ENCODE results near the gene B4GALNT1. TPM values are rescaled to one million over a fixed set of nuclear protein-coding genes. Genes with fewer than 3 reads are reported as not detected.

The B4GALNT1 gene
- total and polyA plus RNA-seq, 2 of the 13 experiments (the other 11 are each of a cell fraction or from before 2014, with no cell fraction given): 4.5 to 5.4 TPM

DNA sequence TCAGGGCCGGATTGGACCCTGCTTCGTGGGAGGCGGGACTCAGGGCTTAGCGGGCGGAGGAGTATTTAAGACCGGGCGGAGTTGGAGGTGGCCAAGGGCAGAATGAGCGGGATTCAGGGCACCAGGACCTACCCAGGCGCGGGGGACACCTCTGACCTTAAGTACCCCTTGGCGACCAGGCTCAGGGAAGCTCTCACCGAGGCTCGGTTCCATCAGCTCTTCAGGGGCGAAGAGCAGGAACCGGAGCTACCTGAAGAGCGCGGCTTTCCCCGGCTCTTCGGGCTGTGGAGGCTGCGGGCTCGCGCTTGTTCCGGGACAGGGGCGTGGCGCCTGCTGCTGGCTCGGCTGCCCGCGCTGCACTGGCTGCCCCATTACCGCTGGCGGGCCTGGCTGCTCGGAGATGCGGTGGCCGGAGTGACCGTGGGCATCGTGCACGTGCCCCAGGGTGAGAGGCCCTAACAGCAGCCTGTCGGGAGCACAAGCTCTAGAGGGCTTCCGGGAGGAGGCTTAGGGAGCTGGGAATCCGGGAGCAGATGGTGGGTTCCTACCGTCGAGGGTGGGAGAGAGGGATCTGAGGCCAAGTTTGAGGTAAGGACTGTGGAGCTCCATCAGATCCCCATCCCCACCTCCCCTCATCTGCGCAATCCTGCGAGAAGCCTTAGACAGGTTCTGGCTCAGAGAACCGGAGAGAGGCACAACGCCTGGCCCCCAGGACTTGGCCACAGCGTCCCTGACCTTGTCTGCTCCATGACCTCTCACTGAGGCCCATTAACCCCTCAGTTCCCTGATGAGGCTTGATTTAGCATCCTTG is 13.4 kb downstream of the B4GALNT1 start (continued):
- TF ChIP-seq ZMAT3 (CRISPR knock-in tag; conservative IDR thresholded peaks at IDR 0.05) (0 out of 2 replicates have a peak, but pooled peaks have one; percentile 47), SP1 (IDR thresholded peaks at IDR 0.05) (no peak), SP1 (CRISPR knock-in tag; IDR thresholded peaks at IDR 0.05) (0 out of 2 replicates have a peak, but pooled peaks have one; percentile 33), CCDC6 (CRISPR knock-in tag; IDR thresholded peaks at IDR 0.05) (peak; percentile 41; the same call in 1 of the 2 replicates), TAF1 (CRISPR knock-in tag; IDR thresholded peaks at IDR 0.05) (0 out of 2 replicates have a peak, but pooled peaks have one; percentile 22), ESRRA (CRISPR knock-in tag; IDR thresholded peaks at IDR 0.05; ENCODE audit: low read depth) (no peak), RXRA (CRISPR knock-in tag; IDR thresholded peaks at IDR 0.05) (peak; percentile 31; the same call in 1 of the 2 replicates), TBX2 (CRISPR knock-in tag; IDR thresholded peaks at IDR 0.05; ENCODE audit: borderline replicate concordance) (peak; percentile 37; the same call in 1 of the 2 replicates), ZNF563 (CRISPR knock-in tag; IDR thresholded peaks at IDR 0.05) (0 out of 2 replicates have a peak, but pooled peaks have one; percentile 50)
- TF ChIP-seq, protein P1, sequence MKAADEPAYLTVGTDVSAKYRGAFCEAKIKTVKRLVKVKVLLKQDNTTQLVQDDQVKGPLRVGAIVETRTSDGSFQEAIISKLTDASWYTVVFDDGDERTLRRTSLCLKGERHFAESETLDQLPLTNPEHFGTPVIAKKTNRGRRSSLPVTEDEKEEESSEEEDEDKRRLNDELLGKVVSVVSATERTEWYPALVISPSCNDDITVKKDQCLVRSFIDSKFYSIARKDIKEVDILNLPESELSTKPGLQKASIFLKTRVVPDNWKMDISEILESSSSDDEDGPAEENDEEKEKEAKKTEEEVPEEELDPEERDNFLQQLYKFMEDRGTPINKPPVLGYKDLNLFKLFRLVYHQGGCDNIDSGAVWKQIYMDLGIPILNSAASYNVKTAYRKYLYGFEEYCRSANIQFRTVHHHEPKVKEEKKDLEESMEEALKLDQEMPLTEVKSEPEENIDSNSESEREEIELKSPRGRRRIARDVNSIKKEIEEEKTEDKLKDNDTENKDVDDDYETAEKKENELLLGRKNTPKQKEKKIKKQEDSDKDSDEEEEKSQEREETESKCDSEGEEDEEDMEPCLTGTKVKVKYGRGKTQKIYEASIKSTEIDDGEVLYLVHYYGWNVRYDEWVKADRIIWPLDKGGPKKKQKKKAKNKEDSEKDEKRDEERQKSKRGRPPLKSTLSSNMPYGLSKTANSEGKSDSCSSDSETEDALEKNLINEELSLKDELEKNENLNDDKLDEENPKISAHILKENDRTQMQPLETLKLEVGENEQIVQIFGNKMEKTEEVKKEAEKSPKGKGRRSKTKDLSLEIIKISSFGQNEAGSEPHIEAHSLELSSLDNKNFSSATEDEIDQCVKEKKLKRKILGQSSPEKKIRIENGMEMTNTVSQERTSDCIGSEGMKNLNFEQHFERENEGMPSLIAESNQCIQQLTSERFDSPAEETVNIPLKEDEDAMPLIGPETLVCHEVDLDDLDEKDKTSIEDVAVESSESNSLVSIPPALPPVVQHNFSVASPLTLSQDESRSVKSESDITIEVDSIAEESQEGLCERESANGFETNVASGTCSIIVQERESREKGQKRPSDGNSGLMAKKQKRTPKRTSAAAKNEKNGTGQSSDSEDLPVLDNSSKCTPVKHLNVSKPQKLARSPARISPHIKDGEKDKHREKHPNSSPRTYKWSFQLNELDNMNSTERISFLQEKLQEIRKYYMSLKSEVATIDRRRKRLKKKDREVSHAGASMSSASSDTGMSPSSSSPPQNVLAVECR (CRISPR knock-in tag; IDR thresholded peaks at IDR 0.05; ENCODE audit: borderline replicate concordance): peak; percentile 72
- TF ChIP-seq, protein P2, sequence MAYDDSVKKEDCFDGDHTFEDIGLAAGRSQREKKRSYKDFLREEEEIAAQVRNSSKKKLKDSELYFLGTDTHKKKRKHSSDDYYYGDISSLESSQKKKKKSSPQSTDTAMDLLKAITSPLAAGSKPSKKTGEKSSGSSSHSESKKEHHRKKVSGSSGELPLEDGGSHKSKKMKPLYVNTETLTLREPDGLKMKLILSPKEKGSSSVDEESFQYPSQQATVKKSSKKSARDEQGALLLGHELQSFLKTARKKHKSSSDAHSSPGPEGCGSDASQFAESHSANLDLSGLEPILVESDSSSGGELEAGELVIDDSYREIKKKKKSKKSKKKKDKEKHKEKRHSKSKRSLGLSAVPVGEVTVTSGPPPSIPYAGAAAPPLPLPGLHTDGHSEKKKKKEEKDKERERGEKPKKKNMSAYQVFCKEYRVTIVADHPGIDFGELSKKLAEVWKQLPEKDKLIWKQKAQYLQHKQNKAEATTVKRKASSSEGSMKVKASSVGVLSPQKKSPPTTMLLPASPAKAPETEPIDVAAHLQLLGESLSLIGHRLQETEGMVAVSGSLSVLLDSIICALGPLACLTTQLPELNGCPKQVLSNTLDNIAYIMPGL (CRISPR knock-in tag; IDR thresholded peaks at IDR 0.05; ENCODE audit: borderline replicate concordance in 1 of 2, low read depth in 1 of 2): peak; percentile 25 to 39; a peak in 2 of 4 replicates
- TF ChIP-seq, protein P3, sequence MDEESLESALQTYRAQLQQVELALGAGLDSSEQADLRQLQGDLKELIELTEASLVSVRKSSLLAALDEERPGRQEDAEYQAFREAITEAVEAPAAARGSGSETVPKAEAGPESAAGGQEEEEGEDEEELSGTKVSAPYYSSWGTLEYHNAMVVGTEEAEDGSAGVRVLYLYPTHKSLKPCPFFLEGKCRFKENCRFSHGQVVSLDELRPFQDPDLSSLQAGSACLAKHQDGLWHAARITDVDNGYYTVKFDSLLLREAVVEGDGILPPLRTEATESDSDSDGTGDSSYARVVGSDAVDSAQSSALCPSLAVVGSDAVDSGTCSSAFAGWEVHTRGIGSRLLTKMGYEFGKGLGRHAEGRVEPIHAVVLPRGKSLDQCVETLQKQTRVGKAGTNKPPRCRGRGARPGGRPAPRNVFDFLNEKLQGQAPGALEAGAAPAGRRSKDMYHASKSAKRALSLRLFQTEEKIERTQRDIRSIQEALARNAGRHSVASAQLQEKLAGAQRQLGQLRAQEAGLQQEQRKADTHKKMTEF (CRISPR knock-in tag; IDR thresholded peaks at IDR 0.05): peak; percentile 22; the same call in 1 of the 2 replicates
- TF ChIP-seq, protein P4, sequence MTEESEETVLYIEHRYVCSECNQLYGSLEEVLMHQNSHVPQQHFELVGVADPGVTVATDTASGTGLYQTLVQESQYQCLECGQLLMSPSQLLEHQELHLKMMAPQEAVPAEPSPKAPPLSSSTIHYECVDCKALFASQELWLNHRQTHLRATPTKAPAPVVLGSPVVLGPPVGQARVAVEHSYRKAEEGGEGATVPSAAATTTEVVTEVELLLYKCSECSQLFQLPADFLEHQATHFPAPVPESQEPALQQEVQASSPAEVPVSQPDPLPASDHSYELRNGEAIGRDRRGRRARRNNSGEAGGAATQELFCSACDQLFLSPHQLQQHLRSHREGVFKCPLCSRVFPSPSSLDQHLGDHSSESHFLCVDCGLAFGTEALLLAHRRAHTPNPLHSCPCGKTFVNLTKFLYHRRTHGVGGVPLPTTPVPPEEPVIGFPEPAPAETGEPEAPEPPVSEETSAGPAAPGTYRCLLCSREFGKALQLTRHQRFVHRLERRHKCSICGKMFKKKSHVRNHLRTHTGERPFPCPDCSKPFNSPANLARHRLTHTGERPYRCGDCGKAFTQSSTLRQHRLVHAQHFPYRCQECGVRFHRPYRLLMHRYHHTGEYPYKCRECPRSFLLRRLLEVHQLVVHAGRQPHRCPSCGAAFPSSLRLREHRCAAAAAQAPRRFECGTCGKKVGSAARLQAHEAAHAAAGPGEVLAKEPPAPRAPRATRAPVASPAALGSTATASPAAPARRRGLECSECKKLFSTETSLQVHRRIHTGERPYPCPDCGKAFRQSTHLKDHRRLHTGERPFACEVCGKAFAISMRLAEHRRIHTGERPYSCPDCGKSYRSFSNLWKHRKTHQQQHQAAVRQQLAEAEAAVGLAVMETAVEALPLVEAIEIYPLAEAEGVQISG (CRISPR knock-in tag; IDR thresholded peaks at IDR 0.05): 0 out of 2 replicates have a peak, but pooled peaks have one; percentile 37
- TF ChIP-seq, protein P5, sequence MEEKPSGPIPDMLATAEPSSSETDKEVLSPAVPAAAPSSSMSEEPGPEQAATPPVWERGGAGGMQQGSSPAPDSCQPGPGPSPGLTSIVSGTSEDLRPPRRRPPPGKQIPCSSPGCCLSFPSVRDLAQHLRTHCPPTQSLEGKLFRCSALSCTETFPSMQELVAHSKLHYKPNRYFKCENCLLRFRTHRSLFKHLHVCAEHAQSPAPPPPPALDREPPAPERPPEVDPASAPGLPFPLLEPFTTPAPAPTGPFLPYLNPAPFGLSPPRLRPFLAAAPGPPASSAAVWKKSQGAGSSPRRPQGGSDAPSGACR (CRISPR knock-in tag; IDR thresholded peaks at IDR 0.05): 0 out of 2 replicates have a peak, but pooled peaks have one; percentile 34
